Measurements from ENCODE around the gene MRPL24.

Gene MRPL24

DNA sequence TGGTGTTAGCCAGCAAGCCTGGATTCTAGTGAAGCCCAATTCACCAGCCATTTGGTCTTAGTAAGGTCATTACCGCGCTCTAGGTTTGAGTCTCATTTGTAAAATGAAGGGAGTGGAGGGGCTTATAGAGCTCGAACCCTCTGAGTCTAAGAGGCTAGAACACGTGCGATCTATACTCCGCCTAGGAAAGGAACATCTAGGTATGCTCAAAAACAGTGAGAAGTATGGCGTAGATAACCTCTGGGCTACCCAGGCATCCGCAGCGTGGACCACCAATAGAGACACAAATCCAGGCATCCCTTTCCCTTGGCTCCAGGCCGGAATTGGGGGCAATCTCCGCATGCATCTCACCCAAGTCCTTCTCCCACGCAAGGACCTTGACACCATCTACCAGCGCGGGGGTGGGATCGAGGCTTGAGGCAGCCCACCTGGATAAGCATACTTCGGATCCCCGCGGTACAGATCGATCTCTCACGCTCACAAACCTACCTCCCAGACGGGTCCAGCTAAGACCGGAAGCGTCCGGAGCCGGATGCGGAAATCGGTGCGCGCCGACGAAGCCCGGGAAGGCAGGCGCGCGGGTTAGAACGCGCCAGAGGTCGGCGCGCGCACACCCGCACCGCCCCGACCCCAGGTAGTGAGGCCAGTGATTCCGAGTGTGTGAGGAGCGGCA lies 12.8 kb downstream of the MRPL24 start, which contains the start of gene METTL25B:
METTL25B (plus strand) TSS at position 544 of the 673 bp plus-strand sequence. CDS start 636 bp downstream, outside the sequence.
- peak within 1 kb of the TSS; percentile 85 for H3K4me3 ChIP-seq (ENCODE audit: low read depth, low read length)
- TF ChIP-seq CTCF (IDR thresholded peaks at IDR 0.05; ENCODE audit: low read depth, low read length) = no peak

DNA sequence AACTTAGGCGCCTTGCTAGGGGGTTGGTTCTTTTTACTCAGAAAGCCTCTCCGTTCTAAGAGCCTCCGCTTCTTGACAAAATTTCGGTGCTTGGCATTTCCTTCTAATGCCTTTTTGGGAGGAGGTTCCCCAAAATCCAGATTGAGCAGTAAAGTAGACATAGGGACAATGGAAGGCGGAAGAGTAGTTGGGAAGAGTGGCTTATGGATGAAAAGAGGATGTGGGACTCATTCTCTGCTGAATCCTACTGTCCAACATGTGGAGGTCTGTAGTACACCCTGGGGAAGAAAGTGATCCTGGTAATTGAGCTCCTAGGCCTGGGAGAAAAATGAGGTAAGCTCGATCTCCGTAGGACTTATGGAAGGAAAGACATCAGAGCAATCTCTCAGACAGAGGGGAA lies 13.4 kb downstream of the MRPL24 start:
- H3K4me3 ChIP-seq (ENCODE audit: low read depth, low read length) = peak overlapping the region; percentile 85
- no peak for TF ChIP-seq CTCF (IDR thresholded peaks at IDR 0.05; ENCODE audit: low read depth, low read length)

GRCh38 chr1:156726549-156727226 lies 14.2 kb downstream of the MRPL24 start:
- peak; percentile 49 for TF ChIP-seq CTCF (IDR thresholded peaks at IDR 0.05; ENCODE audit: low read depth, low read length)
- H3K4me3 ChIP-seq (ENCODE audit: low read depth, low read length) = peak overlapping the region; percentile 85

DNA sequence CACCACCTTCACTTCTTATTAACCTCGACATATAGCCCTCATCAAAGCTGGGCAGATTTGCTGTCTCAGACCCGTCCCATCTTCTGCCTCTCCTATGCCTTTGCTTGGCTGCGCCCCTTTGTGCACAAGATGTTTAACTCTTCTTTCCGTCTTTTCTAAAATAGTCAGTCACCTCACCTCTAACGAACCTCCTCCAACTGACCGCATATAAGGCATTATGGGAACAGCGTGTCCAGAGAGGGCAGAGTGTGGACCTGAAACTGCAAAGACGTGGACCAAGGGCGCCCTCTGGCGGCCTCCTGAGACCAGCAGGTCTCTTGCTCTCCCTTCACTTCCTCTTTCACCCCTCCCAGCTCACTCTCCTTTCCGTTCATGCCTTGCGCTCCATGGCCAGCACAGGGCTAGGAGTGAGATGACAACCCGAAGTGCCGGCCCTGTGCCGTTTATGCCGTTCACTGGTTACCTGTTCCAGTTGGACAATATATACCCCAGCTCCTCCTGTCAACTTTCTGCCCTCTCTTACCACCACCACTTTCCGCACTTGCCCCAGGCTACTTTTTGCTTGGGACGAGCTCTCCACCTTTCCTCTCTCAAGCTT lies 15.1 kb downstream of the MRPL24 start:
- H3K4me3 ChIP-seq (ENCODE audit: low read depth, low read length) = peak overlapping the region; percentile 52
- TF ChIP-seq CTCF (IDR thresholded peaks at IDR 0.05; ENCODE audit: low read depth, low read length) = peak; percentile 89

DNA sequence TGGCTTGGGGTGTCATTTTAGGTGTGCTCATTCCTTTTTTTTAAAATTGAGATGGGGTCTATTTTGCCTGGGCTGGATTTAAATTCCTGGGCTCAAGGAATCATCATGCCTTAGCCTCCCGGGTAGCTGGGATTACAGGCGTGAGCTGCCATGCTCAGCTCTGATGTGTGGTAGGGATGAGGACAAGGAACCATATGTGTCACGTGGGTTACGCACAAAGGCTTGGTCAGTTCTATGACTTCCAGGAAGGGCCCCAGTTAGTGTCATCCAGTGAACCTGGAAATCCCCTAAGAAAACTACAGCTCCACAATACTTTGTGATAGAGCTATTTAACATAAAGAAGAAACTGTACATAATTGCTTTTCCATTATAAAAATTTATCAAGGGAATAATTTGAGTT lies 19.4 kb downstream of the MRPL24 start:
- no peak for TF ChIP-seq CTCF (IDR thresholded peaks at IDR 0.05; ENCODE audit: low read depth, low read length)
- no peak overlapping the region for H3K4me3 ChIP-seq (ENCODE audit: low read depth, low read length)

GRCh38 chr1:156721131-156721530 lies 19.8 kb downstream of the MRPL24 start:
- no peak overlapping the region for H3K4me3 ChIP-seq (ENCODE audit: low read depth, low read length)
- no peak for TF ChIP-seq CTCF (IDR thresholded peaks at IDR 0.05; ENCODE audit: low read depth, low read length)

DNA sequence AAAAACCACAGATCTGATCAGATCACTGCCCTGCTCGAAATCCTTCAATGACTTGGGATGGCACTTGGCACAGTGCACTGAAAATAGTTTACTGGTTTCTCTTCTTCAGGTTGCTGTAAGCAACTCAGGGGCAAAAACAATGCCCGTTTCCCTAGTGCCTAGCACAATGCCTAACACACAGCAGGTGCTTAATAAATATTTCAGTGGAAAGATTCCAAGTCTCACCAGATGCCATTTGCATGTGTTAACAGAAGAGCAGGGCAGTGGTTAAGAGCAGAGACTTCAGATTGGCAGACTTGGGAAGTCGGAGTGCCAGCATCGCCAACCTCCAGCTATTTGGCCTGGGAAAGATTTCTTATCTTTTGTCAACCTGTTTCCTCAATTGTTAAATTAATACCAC lies 23.5 kb downstream of the MRPL24 start:
- no peak for TF ChIP-seq CTCF (IDR thresholded peaks at IDR 0.05; ENCODE audit: low read depth, low read length)
- no peak overlapping the region for H3K4me3 ChIP-seq (ENCODE audit: low read depth, low read length)
